GM23248 (cell line): Measurements from ENCODE around the gene PPP1R1B.

Experiments used
- EZH2 ChIP-seq: fragments of 200-600 bp; sonication (generic); IDR thresholded peaks from 2 replicates; pipeline ENCODE4 v1.6.1; 2018; ENCODE audit warnings: antibody characterized with exemption, mild to moderate bottlenecking; ENCODE audit not compliant: insufficient read depth, poor library complexity, severe bottlenecking
- EZH2phosphoT487 ChIP-seq: fragments of 200-600 bp; sonication (generic); IDR thresholded peaks from 2 replicates; pipeline ENCODE4 v1.6.1; 2018; ENCODE audit warnings: antibody characterized with exemption, moderate library complexity, mild to moderate bottlenecking, low read depth; ENCODE audit not compliant: insufficient read depth

GRCh38 chr17:39622380-39623006 lies 4.3 kb upstream of the PPP1R1B start:
- TF ChIP-seq EZH2 (no peak), EZH2phosphoT487 (no peak)
